OCI-LY1 (cell line): ENCODE data around the gene GCLM.
A peak's percentile ranks its signal among the peaks of the same experiment; 100 is the strongest.
"Not testable (repeated sequence)": the region's sequence is repeated elsewhere in the genome, so short reads cannot be mapped to it uniquely, and the experiment has no call there.

Experiments
- H2AFZ ChIP-seq: fragments of 200-600 bp; sonication (generic), shearing (Covaris generic); 2 replicates; pipeline ENCODE4 v1.6.0; 2014; ENCODE audit warnings: antibody characterized with exemption, mild to moderate bottlenecking, low read length
- H3F3A ChIP-seq: fragments of 200-600 bp; sonication (generic), shearing (Covaris generic); 2 replicates; pipeline ENCODE4 v1.6.0; 2014; ENCODE audit warnings: mild to moderate bottlenecking, antibody characterized with exemption, low read length, moderate library complexity; ENCODE audit not compliant: insufficient read depth
- H3K27ac ChIP-seq: fragments of 200-600 bp; sonication (generic); 2 replicates; pipeline ENCODE4 v1.5.1; 2014; ENCODE audit warnings: low read length, mixed run types, mild to moderate bottlenecking, low read depth; ENCODE audit not compliant: poor library complexity, severe bottlenecking
- H3K27me3 ChIP-seq: fragments of 200-600 bp; sonication (generic); 2 replicates; pipeline ENCODE4 v1.6.0; 2014; ENCODE audit warnings: antibody characterized with exemption, mild to moderate bottlenecking, low read length, moderate library complexity; ENCODE audit not compliant: insufficient read depth
- H3K36me3 ChIP-seq: fragments of 200-600 bp; sonication (generic); 2 replicates; pipeline ENCODE4 v1.6.1; 2014; ENCODE audit warnings: mild to moderate bottlenecking, antibody characterized with exemption, low read length, moderate library complexity, mixed read lengths; ENCODE audit not compliant: insufficient read depth
- H3K4me1 ChIP-seq: fragments of 200-600 bp; sonication (generic); 2 replicates; pipeline ENCODE4 v1.5.1; 2014; ENCODE audit warnings: mild to moderate bottlenecking, low read length, moderate library complexity; ENCODE audit not compliant: insufficient read depth, severe bottlenecking
- H3K4me2 ChIP-seq: fragments of 200-600 bp; sonication (generic), shearing (Covaris generic); 2 replicates; pipeline ENCODE4 v1.6.1; 2014; ENCODE audit warnings: low read length
- H3K4me3 ChIP-seq: fragments of 200-600 bp; sonication (generic); 2 replicates; pipeline ENCODE4 v1.5.1; 2014; ENCODE audit warnings: low read length, low read depth, mild to moderate bottlenecking, mixed read lengths; ENCODE audit not compliant: poor library complexity, severe bottlenecking
- H3K79me2 ChIP-seq: fragments of 200-600 bp; shearing (Covaris generic); 2 replicates; pipeline ENCODE4 v1.6.1; 2016; ENCODE audit warnings: mixed run types, low read length, mixed read lengths; ENCODE audit not compliant: insufficient read depth
- H3K9ac ChIP-seq: fragments of 200-600 bp; sonication (generic), shearing (Covaris generic); 2 replicates; pipeline ENCODE4 v1.6.1; 2014; ENCODE audit warnings: mild to moderate bottlenecking, low read length, mixed read lengths
- H3K9me2 ChIP-seq: fragments of 200-600 bp; sonication (generic), shearing (Covaris generic); 2 replicates; pipeline ENCODE4 v1.6.1; 2014; ENCODE audit warnings: low read depth, mild to moderate bottlenecking, low read length, mixed read lengths
- H3K9me3 ChIP-seq: fragments of 200-600 bp; shearing (Covaris generic); 2 replicates; pipeline ENCODE4 v1.6.1; 2014; ENCODE audit warnings: low read length, mixed read lengths
- H4K20me1 ChIP-seq: fragments of 200-600 bp; sonication (generic), shearing (Covaris generic); 2 replicates; pipeline ENCODE4 v1.6.0; 2016; ENCODE audit warnings: mild to moderate bottlenecking, low read length; ENCODE audit not compliant: insufficient read depth
- EZH2 ChIP-seq: fragments of 200-600 bp; sonication (generic), shearing (Covaris generic); IDR thresholded peaks from 2 replicates; pipeline ENCODE4 v1.8.0; 2017; ENCODE audit warnings: borderline replicate concordance, mixed run types, mild to moderate bottlenecking, antibody characterized with exemption, low read length, moderate library complexity, mixed read lengths
- TF ChIP-seq, protein P1 (sequence below): fragments of 200-600 bp; sonication (generic), shearing (Covaris generic); IDR thresholded peaks from 2 replicates; pipeline ENCODE4 v1.5.1; 2017; ENCODE audit warnings: mild to moderate bottlenecking, antibody characterized with exemption, low read length, moderate library complexity, mixed read lengths

The GCLM gene

DNA sequence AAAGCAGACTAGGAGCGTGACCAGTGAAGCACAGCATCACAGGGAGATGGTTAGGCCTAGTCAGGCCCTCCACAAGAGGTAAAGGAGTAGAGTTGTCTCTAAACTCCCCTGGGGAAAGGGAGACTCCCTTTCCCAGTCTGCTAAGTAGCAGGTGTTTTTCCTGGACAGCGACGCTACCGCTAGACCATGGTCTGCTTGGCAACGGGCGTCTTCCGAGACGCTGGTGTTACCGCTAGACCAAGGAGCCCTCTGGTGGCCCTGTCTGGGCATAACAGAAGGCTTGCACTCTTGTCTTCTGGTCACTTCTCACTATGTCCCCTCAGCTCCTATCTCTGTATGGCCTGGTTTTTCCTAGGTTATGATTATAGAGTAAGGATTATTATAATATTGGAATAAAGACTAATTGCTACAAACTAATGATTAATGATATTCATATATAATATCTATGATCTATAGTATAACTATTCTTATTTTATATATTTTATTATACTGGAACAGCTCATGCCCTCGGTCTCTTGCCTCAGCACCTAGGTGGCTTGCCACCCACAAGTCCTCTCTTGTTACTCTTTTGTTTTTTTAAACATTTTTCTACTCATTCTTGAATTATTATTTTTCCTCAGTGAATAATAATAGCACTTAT, 58.4 kb downstream of the GCLM start:
- not testable (repeated sequence) for H3K27ac ChIP-seq, H3K9me3 ChIP-seq, H3K27me3 ChIP-seq, H3K9me2 ChIP-seq, H3K36me3 ChIP-seq, H4K20me1 ChIP-seq, H3F3A ChIP-seq, H3K79me2 ChIP-seq, H3K4me1 ChIP-seq, H2AFZ ChIP-seq, H3K9ac ChIP-seq
- TF ChIP-seq, protein P1, sequence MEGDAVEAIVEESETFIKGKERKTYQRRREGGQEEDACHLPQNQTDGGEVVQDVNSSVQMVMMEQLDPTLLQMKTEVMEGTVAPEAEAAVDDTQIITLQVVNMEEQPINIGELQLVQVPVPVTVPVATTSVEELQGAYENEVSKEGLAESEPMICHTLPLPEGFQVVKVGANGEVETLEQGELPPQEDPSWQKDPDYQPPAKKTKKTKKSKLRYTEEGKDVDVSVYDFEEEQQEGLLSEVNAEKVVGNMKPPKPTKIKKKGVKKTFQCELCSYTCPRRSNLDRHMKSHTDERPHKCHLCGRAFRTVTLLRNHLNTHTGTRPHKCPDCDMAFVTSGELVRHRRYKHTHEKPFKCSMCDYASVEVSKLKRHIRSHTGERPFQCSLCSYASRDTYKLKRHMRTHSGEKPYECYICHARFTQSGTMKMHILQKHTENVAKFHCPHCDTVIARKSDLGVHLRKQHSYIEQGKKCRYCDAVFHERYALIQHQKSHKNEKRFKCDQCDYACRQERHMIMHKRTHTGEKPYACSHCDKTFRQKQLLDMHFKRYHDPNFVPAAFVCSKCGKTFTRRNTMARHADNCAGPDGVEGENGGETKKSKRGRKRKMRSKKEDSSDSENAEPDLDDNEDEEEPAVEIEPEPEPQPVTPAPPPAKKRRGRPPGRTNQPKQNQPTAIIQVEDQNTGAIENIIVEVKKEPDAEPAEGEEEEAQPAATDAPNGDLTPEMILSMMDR = peak; percentile 40
- H3K4me3 ChIP-seq = peak overlapping the region; percentile 26
- H3K4me2 ChIP-seq = peak overlapping the region; percentile 42; the same call in 1 of the 2 replicates

DNA sequence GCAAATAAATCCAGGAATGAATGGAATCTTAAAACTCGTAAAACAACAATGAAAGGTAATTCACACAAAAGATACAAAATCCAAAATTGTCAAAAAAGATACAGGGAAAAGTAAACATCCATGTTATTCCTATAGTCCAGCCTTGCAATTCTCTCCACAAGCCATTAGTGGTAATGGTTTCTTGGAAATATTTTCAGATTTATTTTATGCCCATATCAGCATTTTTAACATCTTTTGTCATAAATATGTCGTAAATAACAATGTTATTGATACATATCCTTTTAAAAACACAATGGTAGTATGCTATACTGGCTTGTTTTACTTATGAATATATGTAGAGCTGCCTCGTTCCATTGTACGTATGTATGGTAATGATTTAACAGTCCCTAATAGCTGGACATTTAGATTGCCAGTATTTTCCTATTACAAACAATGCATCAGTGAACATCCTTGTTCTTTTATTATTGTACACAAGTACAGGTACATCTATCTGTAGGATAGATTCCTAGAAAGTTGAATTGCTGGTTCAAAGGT, 60.8 kb downstream of the GCLM start:
- Histone ChIP-seq H3K4me3 (peak overlapping the region; percentile 79), H3K27ac (no peak overlapping the region), H3F3A (no peaks in the 10 kb centered on the region; the same call in 1 of the 2 replicates), H3K36me3 (no peaks in the 10 kb centered on the region), H3K9ac (peak overlapping the region; percentile 66), H3K4me1 (peaks cover 14% of the 10 kb centered on the region), H3K27me3 (no peaks in the 10 kb centered on the region), H2AFZ (no peak overlapping the region), H3K4me2 (peak overlapping the region; percentile 73), H3K9me3 (no peaks in the 10 kb centered on the region), H4K20me1 (no peaks in the 10 kb centered on the region), H3K9me2 (no peaks in the 10 kb centered on the region), H3K79me2 (no peaks in the 10 kb centered on the region)
- no peak for TF ChIP-seq EZH2
- TF ChIP-seq, protein P1 = no peak

DNA sequence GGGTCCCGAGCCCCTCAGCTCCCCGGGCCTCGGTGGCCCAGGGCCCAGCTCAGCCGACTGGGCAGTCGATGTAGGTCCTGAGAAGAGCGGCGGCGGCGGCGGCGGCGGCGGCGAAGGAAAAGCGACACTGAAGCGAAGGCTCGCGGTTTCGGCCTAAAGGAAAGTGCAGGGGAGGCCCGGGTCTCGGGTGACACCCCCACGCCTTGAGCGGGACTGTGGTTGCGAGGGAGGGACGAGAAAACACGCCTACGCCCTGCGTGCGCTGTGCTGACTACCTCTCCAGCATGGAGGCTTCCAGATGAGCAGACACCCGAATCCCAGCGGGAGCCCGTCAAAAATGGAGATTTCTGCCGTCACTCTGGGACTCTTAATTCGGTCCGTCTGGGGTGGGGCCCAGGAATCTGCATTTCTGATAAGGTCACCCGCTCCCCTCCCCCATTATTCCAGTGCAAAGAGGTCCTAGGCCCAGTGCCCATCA, 61.4 kb downstream of the GCLM start:
- Histone ChIP-seq H3K27me3 (no peaks in the 10 kb centered on the region), H3K36me3 (no peaks in the 10 kb centered on the region), H3F3A (no peaks in the 10 kb centered on the region; the same call in 1 of the 2 replicates), H3K9me2 (no peaks in the 10 kb centered on the region), H2AFZ (peak overlapping the region; percentile 47; the same call in 1 of the 2 replicates), H3K9me3 (no peaks in the 10 kb centered on the region), H4K20me1 (no peaks in the 10 kb centered on the region), H3K4me2 (peak overlapping the region; percentile 73), H3K9ac (peak overlapping the region; percentile 66), H3K27ac (peak overlapping the region; percentile 38), H3K4me1 (peaks cover 14% of the 10 kb centered on the region), H3K4me3 (peak overlapping the region; percentile 79), H3K79me2 (no peaks in the 10 kb centered on the region)
- TF ChIP-seq, protein P1 = no peak
- no peak for TF ChIP-seq EZH2
